GM18505 (cell line): ENCODE results near the gene CEP44.
"Not testable (repeated sequence)": the region's sequence is repeated elsewhere in the genome, so short reads cannot be mapped to it uniquely, and the experiment has no call there.

Experiments used
- ATAC-seq: cut with Tn5 transposase; IDR thresholded peaks from one replicate; pipeline ENCODE4 v1.9.1; 2021; ENCODE audit not compliant: unreplicated experiment
- POLR2A ChIP-seq: IDR thresholded peaks from 4 replicates; pipeline ENCODE4 v1.6.1; 2011; ENCODE audit warnings: borderline replicate concordance; ENCODE audit not compliant: insufficient read depth, insufficient read length; ENCODE audit errors: extremely low read depth

The CEP44 gene

DNA sequence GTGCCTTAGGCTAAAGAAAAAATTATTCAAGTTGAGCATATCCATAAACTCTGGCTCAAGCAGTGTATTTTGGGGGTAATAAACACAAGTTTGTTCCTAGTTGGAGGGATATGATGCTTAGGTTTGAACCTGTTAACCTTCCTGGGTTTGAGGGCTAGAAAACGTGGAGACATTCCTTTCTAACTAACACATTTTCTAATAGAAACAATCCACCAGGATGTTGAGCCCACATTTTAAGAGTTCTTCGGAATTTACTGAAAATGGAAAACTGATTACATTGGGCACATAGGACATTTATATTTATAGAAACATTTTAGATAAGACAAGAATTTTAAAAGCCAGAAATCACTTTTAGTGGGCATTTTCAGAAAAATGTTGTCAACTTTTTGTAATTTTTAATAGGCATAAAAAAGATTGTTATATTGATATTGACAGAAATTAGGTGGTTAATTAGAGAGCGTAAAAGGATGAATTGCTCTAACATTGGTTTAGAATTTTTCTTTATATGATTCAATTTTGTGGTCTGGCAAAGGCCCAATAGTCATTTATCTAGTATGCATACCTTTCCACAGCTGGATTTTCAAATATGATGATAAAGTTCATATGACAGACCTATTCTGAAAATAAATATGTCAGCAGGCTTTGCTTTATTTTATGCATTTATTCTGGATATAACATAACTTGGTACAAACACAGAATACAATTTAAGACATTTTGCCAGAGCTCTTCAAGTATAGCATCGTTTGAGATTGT, 49.2 kb downstream of the CEP44 start:
- ATAC-seq: no peak
- TF ChIP-seq POLR2A: no peak

DNA sequence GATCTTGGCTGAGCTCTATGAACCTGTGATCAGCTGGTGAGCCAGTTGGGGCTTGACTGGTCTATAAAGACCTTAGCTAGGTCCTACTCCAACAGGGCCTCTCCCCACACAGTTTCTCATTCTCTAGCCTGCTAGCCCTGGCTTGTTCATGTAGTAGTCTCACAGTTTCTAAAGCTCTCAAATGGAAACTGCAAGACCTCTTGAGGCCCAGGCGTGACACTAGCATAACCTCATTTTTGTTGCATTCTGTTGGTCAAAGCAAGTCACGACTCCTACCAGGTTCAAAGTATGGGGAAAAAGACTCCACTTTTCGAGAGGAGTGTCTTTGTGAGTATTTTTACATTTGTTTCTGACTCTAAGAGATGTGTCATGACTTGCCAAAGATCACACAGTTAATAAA, 50.9 kb downstream of the CEP44 start:
- TF ChIP-seq POLR2A: no peak
- peak; percentile 92 for ATAC-seq

DNA sequence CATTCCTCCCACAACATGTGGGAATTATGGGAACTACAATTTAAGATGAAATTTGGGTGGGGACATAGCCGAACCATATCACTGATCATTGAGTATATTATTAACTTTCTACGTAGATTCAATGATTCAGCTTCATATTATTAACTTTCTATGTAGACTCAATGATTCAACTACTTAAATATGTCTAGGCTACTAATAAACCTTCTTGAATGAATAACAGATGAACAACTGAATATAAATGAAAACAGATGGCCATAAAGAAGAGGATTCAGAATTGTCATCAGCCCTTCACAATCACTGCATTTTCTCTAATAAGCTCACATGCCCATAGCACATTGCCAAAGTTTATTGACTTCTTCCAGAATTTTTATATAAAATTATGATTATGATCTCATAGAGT, 57.0 kb downstream of the CEP44 start:
- ATAC-seq: no peak
- TF ChIP-seq POLR2A: no peak

DNA sequence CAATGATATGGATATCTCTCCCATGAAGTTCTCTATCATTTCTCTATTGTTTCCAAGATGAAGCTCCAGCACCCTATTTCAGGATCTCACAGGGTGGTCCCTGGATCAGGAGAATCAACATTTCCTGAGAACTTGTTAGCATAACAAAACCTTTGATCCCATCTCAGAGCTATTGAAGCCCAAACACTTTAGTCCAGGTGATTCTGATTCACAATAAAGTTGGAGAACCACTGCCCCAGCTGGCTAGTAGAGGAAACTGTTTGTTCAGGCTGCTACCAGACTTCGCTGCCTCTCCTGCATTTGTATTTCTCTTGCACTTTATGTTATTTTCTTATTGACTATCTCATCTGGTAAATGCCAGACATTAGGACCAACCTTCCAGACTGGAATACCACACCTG, 65.4 kb downstream of the CEP44 start:
- no peak for TF ChIP-seq POLR2A
- ATAC-seq: no peak

DNA sequence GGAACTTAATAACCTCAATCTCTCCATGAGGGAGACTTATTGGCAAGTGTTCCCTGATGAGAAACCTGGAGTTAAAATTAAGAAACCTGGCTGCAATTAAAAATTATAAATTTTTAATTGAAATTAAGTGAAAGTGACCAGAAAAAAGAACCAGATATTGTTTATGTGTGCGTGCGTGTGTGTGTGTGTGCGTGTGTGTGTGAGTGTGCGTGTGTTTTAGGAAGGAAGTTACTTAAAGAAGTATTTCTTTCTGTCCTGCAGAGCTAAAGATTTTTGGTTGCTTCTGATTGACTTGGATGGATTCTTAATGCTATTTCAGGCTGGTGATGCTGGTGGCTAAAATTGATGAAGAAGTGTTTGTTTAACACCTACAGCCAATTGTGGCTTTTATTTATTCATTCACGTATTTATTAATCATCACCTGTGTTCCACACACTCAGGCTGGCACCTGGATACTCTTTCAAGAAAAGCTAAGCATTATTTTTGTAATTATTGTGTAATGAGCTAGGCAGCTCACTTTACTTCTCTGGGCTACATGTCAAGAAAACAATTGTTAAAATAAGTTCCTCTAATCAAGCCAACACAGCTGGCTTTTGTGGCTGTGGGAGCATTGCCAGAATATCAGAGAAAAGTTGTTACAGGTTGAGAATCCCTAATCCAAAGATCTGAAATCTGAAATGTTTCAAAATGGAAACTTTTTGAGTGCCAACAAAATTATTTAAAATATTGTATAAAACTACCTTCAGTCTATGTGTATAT, 68.5 kb downstream of the CEP44 start:
- TF ChIP-seq POLR2A: no peak
- ATAC-seq: no peak

DNA sequence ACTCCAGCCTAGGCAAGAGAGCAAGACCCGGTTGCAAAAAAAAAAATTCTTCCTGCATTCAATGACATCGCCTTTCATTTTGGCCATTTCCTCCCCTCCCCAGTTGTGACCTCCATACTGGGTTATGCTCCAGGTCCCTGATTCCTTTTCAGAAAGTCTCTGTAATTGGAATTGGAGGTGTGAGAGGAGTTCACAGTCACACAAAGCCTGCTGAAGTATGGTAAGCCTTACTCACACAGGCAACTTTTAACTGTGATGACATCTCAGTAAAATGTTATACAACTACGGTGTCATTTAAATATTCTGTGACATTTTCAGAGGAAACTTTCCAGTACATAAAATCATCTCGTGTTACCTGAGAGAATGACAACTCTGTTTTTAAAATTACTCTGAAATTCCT, 73.6 kb downstream of the CEP44 start:
- no peak for TF ChIP-seq POLR2A
- no peak for ATAC-seq

DNA sequence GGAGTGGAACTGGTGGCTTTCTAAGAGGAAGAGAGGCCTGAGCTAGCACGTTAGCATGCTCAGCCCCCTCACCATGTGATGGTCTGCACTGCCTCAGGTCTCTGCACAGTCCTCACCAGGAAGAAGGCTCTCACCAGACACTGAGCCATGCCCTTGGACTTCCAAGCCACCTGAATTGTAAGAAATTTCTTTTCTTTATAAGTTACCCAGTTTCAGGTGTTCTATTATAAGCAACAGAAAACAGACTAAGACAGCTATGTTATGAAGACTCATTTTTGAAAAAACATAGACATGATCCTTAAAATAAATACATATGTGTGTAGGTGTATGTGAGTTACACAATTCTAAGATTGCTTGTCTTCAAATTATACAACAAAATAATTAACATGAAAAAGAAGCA, 74.7 kb downstream of the CEP44 start:
- no peak for TF ChIP-seq POLR2A
- ATAC-seq: peak; percentile 53

DNA sequence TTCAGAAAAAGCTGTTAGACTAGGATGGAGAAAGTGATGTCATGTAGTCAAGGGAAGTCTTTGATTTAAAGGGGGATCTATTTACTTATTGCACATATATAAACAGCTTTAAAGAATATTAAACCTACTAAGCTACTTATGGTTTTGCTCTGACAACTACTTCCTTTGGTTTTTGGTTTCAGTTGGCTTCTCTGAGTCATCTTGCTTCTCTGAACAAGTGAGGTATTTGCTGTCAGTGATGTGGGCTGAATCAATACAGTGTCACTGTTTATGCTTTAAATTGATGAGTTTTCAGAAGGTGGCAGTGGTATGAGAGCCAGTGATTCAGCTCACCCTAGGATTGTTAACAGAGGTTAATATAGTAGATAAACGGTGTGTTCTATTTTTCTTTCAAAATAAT, 75.1 kb downstream of the CEP44 start:
- TF ChIP-seq POLR2A: no peak
- ATAC-seq: peak; percentile 99

DNA sequence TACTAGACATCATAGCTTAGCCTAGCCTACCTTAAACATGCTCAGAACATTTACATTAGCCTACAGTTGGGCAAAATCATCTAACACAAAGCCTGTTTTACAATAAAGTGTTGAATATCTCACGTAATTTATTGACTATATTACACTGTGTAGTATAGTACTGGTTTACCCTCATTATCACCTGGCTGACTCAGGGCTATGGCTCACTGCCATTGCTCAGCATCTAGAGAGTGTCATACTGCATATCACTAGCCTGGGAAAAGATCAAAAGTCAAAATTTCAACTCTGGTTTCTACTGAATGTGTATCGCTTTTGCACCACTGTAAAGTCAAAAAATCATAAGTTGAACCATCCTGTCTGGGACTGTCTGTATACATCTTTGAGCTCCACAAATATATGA, 78.6 kb downstream of the CEP44 start:
- no peak for TF ChIP-seq POLR2A
- ATAC-seq: no peak

DNA sequence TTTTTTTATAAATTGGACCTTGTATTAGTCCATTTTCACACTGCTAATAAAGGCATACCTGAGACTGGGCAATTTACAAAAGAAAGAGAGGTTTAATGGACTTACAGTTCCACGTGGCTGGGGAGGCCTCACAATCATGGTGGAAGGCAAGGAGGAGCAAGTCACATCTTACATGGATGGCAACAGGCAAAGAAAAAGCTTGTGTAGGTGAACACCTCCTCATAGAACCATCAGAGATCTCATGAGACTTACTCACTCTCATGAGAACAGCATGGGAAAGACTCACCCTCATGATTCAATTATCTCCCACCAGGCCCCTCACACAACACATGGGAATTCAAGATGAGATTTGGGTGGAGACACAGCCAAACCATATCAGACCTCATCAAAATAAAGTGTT, 80.1 kb downstream of the CEP44 start:
- not testable (repeated sequence) for ATAC-seq

DNA sequence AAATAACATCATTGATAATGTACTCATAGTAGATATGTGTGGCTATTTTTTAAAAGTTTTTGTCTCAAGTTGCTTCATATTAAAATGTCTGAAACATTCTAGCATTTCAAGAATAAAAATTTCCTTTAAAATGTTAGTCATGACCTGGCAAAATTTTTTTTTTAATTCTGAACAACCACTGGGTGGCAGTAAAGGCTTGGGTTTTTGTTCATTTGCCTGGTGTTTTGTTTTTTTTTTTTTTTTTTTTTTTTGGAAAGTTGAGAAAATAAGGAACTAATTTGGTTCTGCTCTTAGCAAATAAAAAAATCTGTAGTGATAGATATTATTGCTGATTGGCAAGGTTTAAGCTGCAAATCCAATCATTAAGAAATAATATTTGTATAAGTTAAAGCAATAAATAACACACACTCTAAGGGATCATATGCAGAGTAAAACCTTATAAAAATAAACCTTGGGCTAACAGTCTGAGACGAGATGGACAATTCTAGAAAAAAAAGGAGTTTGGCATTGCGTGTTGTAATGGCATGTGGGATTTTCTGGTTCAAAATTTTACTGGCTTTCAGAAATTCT, 81.4 kb downstream of the CEP44 start:
- ATAC-seq: no peak
- no peak for TF ChIP-seq POLR2A

DNA sequence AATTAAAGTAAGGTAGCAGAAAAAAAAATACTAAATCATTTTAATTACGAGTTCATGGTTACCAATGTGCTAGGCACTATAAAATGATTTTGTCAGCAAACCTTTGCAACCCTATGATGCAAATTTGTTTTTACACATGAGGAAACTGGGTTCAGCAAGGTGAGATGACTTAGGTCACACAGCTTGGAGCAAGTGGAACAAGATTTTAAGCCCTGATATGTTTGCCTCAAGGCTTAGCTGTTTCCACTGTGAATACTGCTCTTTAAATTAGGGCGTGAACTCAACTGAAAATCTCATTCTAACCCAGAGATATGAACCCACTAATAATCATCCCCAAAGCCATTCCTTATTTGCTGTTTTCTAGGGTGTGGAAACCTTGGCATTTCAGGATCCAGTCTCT, 86.3 kb downstream of the CEP44 start:
- TF ChIP-seq POLR2A: no peak
- ATAC-seq: no peak

DNA sequence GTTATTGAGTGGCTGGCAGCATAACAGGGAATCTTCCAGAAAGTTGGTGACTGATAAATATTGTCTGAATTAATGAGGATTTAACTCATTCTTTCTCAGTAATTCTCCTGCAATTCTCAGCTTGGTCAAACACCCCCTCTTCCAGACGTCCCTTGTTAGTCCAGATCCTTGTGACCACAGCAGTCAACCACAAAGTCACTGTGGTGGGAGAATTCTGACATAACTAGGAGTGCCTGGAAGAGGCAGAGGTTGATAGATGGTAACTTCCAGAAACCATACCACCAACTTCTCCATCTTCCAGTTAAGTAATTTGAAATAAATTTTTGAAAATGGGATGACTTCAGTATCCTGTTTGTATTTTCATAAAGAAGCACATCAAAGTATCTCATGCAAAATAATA, 90.1 kb downstream of the CEP44 start:
- ATAC-seq: no peak
- no peak for TF ChIP-seq POLR2A

DNA sequence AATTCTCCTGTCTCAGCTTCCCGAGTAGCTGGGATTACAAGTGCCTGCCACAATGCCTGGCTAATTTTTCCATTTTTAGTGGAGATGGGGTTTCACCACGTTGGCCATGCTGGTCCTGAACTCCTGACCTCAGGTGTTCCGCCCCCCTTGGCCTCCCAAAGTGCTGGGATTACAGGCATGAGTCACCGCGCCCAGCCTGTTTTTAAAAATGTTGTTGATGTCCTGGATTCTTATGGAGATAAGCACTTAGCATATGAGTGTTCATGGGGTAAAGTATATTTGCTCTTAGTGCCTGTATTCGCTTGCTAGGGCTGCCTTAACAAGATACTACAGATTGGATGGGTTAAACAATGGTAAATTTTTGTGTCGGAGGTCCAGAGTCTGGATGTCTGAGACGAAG, 91.7 kb downstream of the CEP44 start:
- no peak for TF ChIP-seq POLR2A
- ATAC-seq: no peak
